Tibial nerve (tissue), 4 donors: ENCODE measurements around the gene OMP.

Source experiments
- CTCF ChIP-seq, 5 experiments: fragments of 200-600 bp in 3 of 5; fragments of 450-650 bp in 2 of 5; sonication (generic) in 3 of 5; IDR thresholded peaks; one replicate each; pipeline ENCODE4 v1.5.1; 2016 to 2019; ENCODE audit warnings: antibody characterized with exemption in 5 of 5, mild to moderate bottlenecking in 3 of 5, moderate library complexity in 2 of 5
- EP300 ChIP-seq, 2 donors: sonication (generic); formaldehyde crosslinking; IDR thresholded peaks; one replicate each; pipeline ENCODE4 v1.6.1; 2017; ENCODE audit warnings: antibody characterized with exemption in 2 of 2, mild to moderate bottlenecking in 1 of 2
- POLR2A ChIP-seq, 2 donors: fragments of 450-650 bp; IDR thresholded peaks; one replicate each; pipeline ENCODE4 v1.6.1; 2017; ENCODE audit warnings: antibody characterized with exemption in 2 of 2, mild to moderate bottlenecking in 2 of 2, moderate library complexity in 2 of 2

GRCh38 chr11:77125695-77126094 is 23.1 kb downstream of the OMP start:
- TF ChIP-seq CTCF (IDR thresholded peaks at IDR 0.05) (no peak), POLR2A (IDR thresholded peaks at IDR 0.05) (no peak), EP300 (IDR thresholded peaks at IDR 0.05) (no peak)
